Measurements from ENCODE around the gene OSBP.

Gene OSBP

GRCh38 chr11:59607703-59608454 is 7.7 kb downstream of the OSBP start:
- TF ChIP-seq CTCF (IDR thresholded peaks at IDR 0.05; ENCODE audit: low read depth, low read length) = no peak
- no peak overlapping the region for H3K4me3 ChIP-seq (replicated peaks in 1 of 2; ENCODE audit: low read depth in 2 of 2, low read length in 2 of 2)
- no peak for DNase-seq (ENCODE audit: low read depth in 2 of 2)

GRCh38 chr11:59602432-59602831 is 13.1 kb downstream of the OSBP start:
- no peak for TF ChIP-seq CTCF (IDR thresholded peaks at IDR 0.05; ENCODE audit: low read depth, low read length)
- DNase-seq (ENCODE audit: low read depth in 2 of 2) = no peak
- H3K4me3 ChIP-seq (replicated peaks in 1 of 2; ENCODE audit: low read depth in 2 of 2, low read length in 2 of 2) = no peak overlapping the region

GRCh38 chr11:59601788-59602187 is 13.8 kb downstream of the OSBP start:
- no peak overlapping the region for H3K4me3 ChIP-seq (replicated peaks in 1 of 2; ENCODE audit: low read depth in 2 of 2, low read length in 2 of 2)
- DNase-seq (ENCODE audit: low read depth in 2 of 2) = no peak
- no peak for TF ChIP-seq CTCF (IDR thresholded peaks at IDR 0.05; ENCODE audit: low read depth, low read length)

- TF ChIP-seq CTCF (IDR thresholded peaks at IDR 0.05; ENCODE audit: low read depth, low read length) = no peak
- H3K4me3 ChIP-seq (replicated peaks in 1 of 2; ENCODE audit: low read depth in 2 of 2, low read length in 2 of 2) = no peak overlapping the region
- no peak for DNase-seq (ENCODE audit: low read depth in 2 of 2)
Observed at GRCh38 chr11:59600636-59601035, 14.9 kb downstream of the OSBP start.

GRCh38 chr11:59600234-59600633 is 15.3 kb downstream of the OSBP start:
- no peak for TF ChIP-seq CTCF (IDR thresholded peaks at IDR 0.05; ENCODE audit: low read depth, low read length)
- no peak for DNase-seq (ENCODE audit: low read depth in 2 of 2)
- no peak overlapping the region for H3K4me3 ChIP-seq (replicated peaks in 1 of 2; ENCODE audit: low read depth in 2 of 2, low read length in 2 of 2)

GRCh38 chr11:59598961-59599360 is 16.6 kb downstream of the OSBP start:
- no peak overlapping the region for H3K4me3 ChIP-seq (replicated peaks in 1 of 2; ENCODE audit: low read depth in 2 of 2, low read length in 2 of 2)
- no peak for DNase-seq (ENCODE audit: low read depth in 2 of 2)
- TF ChIP-seq CTCF (IDR thresholded peaks at IDR 0.05; ENCODE audit: low read depth, low read length) = no peak

- no peak for DNase-seq (ENCODE audit: low read depth in 2 of 2)
- no peak overlapping the region for H3K4me3 ChIP-seq (replicated peaks in 1 of 2; ENCODE audit: low read depth in 2 of 2, low read length in 2 of 2)
- TF ChIP-seq CTCF (IDR thresholded peaks at IDR 0.05; ENCODE audit: low read depth, low read length) = no peak
Observed at GRCh38 chr11:59584294-59584693, 31.3 kb downstream of the OSBP start.

All from cardiac fibroblast (primary cell).